ENCODE data around the gene RNF141.

RNF141 gene

GRCh38 chr11:10533323-10533722, 7.7 kb downstream of the RNF141 start:
- Histone ChIP-seq H2AFZ (ENCODE audit: low read length) (no peak overlapping the region), H3K27me3 (ENCODE audit: control insufficient read depth in 3 of 3, insufficient read depth in 3 of 3, low read depth in 1 of 3, low read length in 3 of 3) (no peaks in the 10 kb centered on the region), H2AK5ac (ENCODE audit: low read depth, low read length) (no peak overlapping the region), H3K4me3 (ENCODE audit: low read length in 2 of 2) (no peak overlapping the region), H3K79me1 (ENCODE audit: low read depth, low read length) (no peaks in the 10 kb centered on the region), H4K8ac (ENCODE audit: low read depth, low read length) (no peak overlapping the region), H3K14ac (ENCODE audit: low read length) (no peak overlapping the region), H3K23ac (ENCODE audit: low read depth, low read length, poor library complexity) (no peak overlapping the region), H4K91ac (ENCODE audit: low read depth, low read length, poor library complexity) (no peak overlapping the region), H2BK5ac (ENCODE audit: low read length) (no peak overlapping the region), H3K36me3 (replicated peaks in 1 of 2; ENCODE audit: control insufficient read depth in 2 of 2, insufficient read depth in 2 of 2, low read length in 2 of 2) (peaks cover 0 to 52% of the 10 kb centered on the region in 2 donors), H3K4ac (ENCODE audit: low read length) (no peak overlapping the region), H3K18ac (ENCODE audit: low read length) (no peak overlapping the region), H2BK12ac (ENCODE audit: low read length) (no peak overlapping the region), H3K4me1 (ENCODE audit: control insufficient read depth in 2 of 2, insufficient read depth in 1 of 2, low read depth in 1 of 2, low read length in 2 of 2) (no peaks in the 10 kb centered on the region), H3K4me2 (ENCODE audit: insufficient read depth, low read length, poor library complexity, severe bottlenecking) (no peak overlapping the region), H3K9ac (ENCODE audit: low read depth, low read length, poor library complexity) (no peak overlapping the region), H3K9me3 (replicated peaks in 1 of 2; ENCODE audit: control insufficient read depth in 2 of 2, insufficient read depth in 1 of 2, low read depth in 1 of 2, low read length in 2 of 2) (no peaks in the 10 kb centered on the region), H3K27ac (replicated peaks; ENCODE audit: low read length) (no peak overlapping the region), H2BK120ac (ENCODE audit: low read depth, low read length) (no peak overlapping the region), H2BK15ac (ENCODE audit: low read length) (no peak overlapping the region)
- no peak for DNase-seq (ENCODE audit: low spot score)

GRCh38 chr11:10532526-10532925, 8.5 kb downstream of the RNF141 start:
- no peak overlapping the region for H4K91ac ChIP-seq (ENCODE audit: low read depth, low read length, poor library complexity)
- no peak overlapping the region for H3K4me2 ChIP-seq (ENCODE audit: insufficient read depth, low read length, poor library complexity, severe bottlenecking)
- no peak overlapping the region for H2AFZ ChIP-seq (ENCODE audit: low read length)
- no peak overlapping the region for H2BK15ac ChIP-seq (ENCODE audit: low read length)
- no peak overlapping the region for H2BK5ac ChIP-seq (ENCODE audit: low read length)
- H2BK120ac ChIP-seq (ENCODE audit: low read depth, low read length), result no peak overlapping the region
- peaks cover 1 to 58% of the 10 kb centered on the region in 2 donors for H3K36me3 ChIP-seq (replicated peaks in 1 of 2; ENCODE audit: control insufficient read depth in 2 of 2, insufficient read depth in 2 of 2, low read length in 2 of 2)
- no peaks in the 10 kb centered on the region for H3K79me1 ChIP-seq (ENCODE audit: low read depth, low read length)
- no peak overlapping the region for H3K23ac ChIP-seq (ENCODE audit: low read depth, low read length, poor library complexity)
- no peak overlapping the region for H3K4ac ChIP-seq (ENCODE audit: low read length)
- no peak overlapping the region for H3K14ac ChIP-seq (ENCODE audit: low read length)
- H3K9ac ChIP-seq (ENCODE audit: low read depth, low read length, poor library complexity), result no peak overlapping the region
- no peak overlapping the region for H2AK5ac ChIP-seq (ENCODE audit: low read depth, low read length)
- no peaks in the 10 kb centered on the region for H3K9me3 ChIP-seq (replicated peaks in 1 of 2; ENCODE audit: control insufficient read depth in 2 of 2, insufficient read depth in 1 of 2, low read depth in 1 of 2, low read length in 2 of 2)
- no peak for DNase-seq (ENCODE audit: low spot score)
- no CpG with 5 or more reads among the region's 2 CpGs for WGBS, 2 donors (ENCODE audit: extremely low coverage in 2 of 2, insufficient read length in 2 of 2, insufficient replicate concordance in 1 of 2)
- no peak overlapping the region for H3K27ac ChIP-seq (replicated peaks; ENCODE audit: low read length)
- no peak overlapping the region for H4K8ac ChIP-seq (ENCODE audit: low read depth, low read length)
- no peaks in the 10 kb centered on the region for H3K27me3 ChIP-seq (ENCODE audit: control insufficient read depth in 3 of 3, insufficient read depth in 3 of 3, low read depth in 1 of 3, low read length in 3 of 3)
- H3K18ac ChIP-seq (ENCODE audit: low read length), result no peak overlapping the region
- H3K4me3 ChIP-seq (ENCODE audit: low read length in 2 of 2), result no peak overlapping the region
- H3K4me1 ChIP-seq (ENCODE audit: control insufficient read depth in 2 of 2, insufficient read depth in 1 of 2, low read depth in 1 of 2, low read length in 2 of 2), result no peaks in the 10 kb centered on the region
- no peak overlapping the region for H2BK12ac ChIP-seq (ENCODE audit: low read length)

- Histone ChIP-seq H3K4me1 (ENCODE audit: control insufficient read depth in 2 of 2, insufficient read depth in 1 of 2, low read depth in 1 of 2, low read length in 2 of 2) (no peaks in the 10 kb centered on the region), H2AK5ac (ENCODE audit: low read depth, low read length) (no peak overlapping the region), H3K23ac (ENCODE audit: low read depth, low read length, poor library complexity) (no peak overlapping the region), H3K9me3 (replicated peaks in 1 of 2; ENCODE audit: control insufficient read depth in 2 of 2, insufficient read depth in 1 of 2, low read depth in 1 of 2, low read length in 2 of 2) (no peaks in the 10 kb centered on the region), H2BK12ac (ENCODE audit: low read length) (no peak overlapping the region), H2AFZ (ENCODE audit: low read length) (no peak overlapping the region), H3K9ac (ENCODE audit: low read depth, low read length, poor library complexity) (no peak overlapping the region), H3K4ac (ENCODE audit: low read length) (no peak overlapping the region), H4K91ac (ENCODE audit: low read depth, low read length, poor library complexity) (no peak overlapping the region), H3K14ac (ENCODE audit: low read length) (no peak overlapping the region), H3K27ac (replicated peaks; ENCODE audit: low read length) (no peak overlapping the region), H3K4me2 (ENCODE audit: insufficient read depth, low read length, poor library complexity, severe bottlenecking) (no peak overlapping the region), H3K4me3 (ENCODE audit: low read length in 2 of 2) (no peak overlapping the region), H3K36me3 (replicated peaks in 1 of 2; ENCODE audit: control insufficient read depth in 2 of 2, insufficient read depth in 2 of 2, low read length in 2 of 2) (peaks cover 1 to 85% of the 10 kb centered on the region in 2 donors), H3K27me3 (ENCODE audit: control insufficient read depth in 3 of 3, insufficient read depth in 3 of 3, low read depth in 1 of 3, low read length in 3 of 3) (no peaks in the 10 kb centered on the region), H2BK5ac (ENCODE audit: low read length) (no peak overlapping the region), H2BK15ac (ENCODE audit: low read length) (no peak overlapping the region), H4K8ac (ENCODE audit: low read depth, low read length) (no peak overlapping the region), H3K79me1 (ENCODE audit: low read depth, low read length) (no peaks in the 10 kb centered on the region), H2BK120ac (ENCODE audit: low read depth, low read length) (no peak overlapping the region), H3K18ac (ENCODE audit: low read length) (no peak overlapping the region)
- no peak for DNase-seq (ENCODE audit: low spot score)
- WGBS, 2 donors (ENCODE audit: extremely low coverage in 2 of 2, insufficient read length in 2 of 2, insufficient replicate concordance in 1 of 2), result no CpG with 5 or more reads among the region's 2 CpGs
Measured at GRCh38 chr11:10529279-10529678, 11.7 kb downstream of the RNF141 start.

GRCh38 chr11:10528121-10528520, 12.9 kb downstream of the RNF141 start:
- DNase-seq (ENCODE audit: low spot score), result no peak
- no peak overlapping the region for H3K27ac ChIP-seq (replicated peaks; ENCODE audit: low read length)
- H2AK5ac ChIP-seq (ENCODE audit: low read depth, low read length), result no peak overlapping the region

More at GRCh38 chr11:10528121-10528520, 12.9 kb downstream of the RNF141 start:
- no peak overlapping the region for H3K23ac ChIP-seq (ENCODE audit: low read depth, low read length, poor library complexity)
- no peak overlapping the region for H2BK5ac ChIP-seq (ENCODE audit: low read length)
- peaks cover 1 to 86% of the 10 kb centered on the region in 2 donors for H3K36me3 ChIP-seq (replicated peaks in 1 of 2; ENCODE audit: control insufficient read depth in 2 of 2, insufficient read depth in 2 of 2, low read length in 2 of 2)
- no peak overlapping the region for H3K18ac ChIP-seq (ENCODE audit: low read length)
- no peaks in the 10 kb centered on the region for H3K9me3 ChIP-seq (replicated peaks in 1 of 2; ENCODE audit: control insufficient read depth in 2 of 2, insufficient read depth in 1 of 2, low read depth in 1 of 2, low read length in 2 of 2)
- H3K14ac ChIP-seq (ENCODE audit: low read length), result no peak overlapping the region
- no peak overlapping the region for H3K4ac ChIP-seq (ENCODE audit: low read length)
- H3K4me3 ChIP-seq (ENCODE audit: low read length in 2 of 2), result no peak overlapping the region
- H2BK120ac ChIP-seq (ENCODE audit: low read depth, low read length), result no peak overlapping the region
- no peak overlapping the region for H2BK12ac ChIP-seq (ENCODE audit: low read length)
- no peak overlapping the region for H3K9ac ChIP-seq (ENCODE audit: low read depth, low read length, poor library complexity)
- H4K8ac ChIP-seq (ENCODE audit: low read depth, low read length), result no peak overlapping the region
- no peaks in the 10 kb centered on the region for H3K79me1 ChIP-seq (ENCODE audit: low read depth, low read length)
- H2BK15ac ChIP-seq (ENCODE audit: low read length), result no peak overlapping the region
- no peaks in the 10 kb centered on the region for H3K27me3 ChIP-seq (ENCODE audit: control insufficient read depth in 3 of 3, insufficient read depth in 3 of 3, low read depth in 1 of 3, low read length in 3 of 3)
- H3K4me2 ChIP-seq (ENCODE audit: insufficient read depth, low read length, poor library complexity, severe bottlenecking), result no peak overlapping the region
- H4K91ac ChIP-seq (ENCODE audit: low read depth, low read length, poor library complexity), result no peak overlapping the region
- H3K4me1 ChIP-seq (ENCODE audit: control insufficient read depth in 2 of 2, insufficient read depth in 1 of 2, low read depth in 1 of 2, low read length in 2 of 2), result no peaks in the 10 kb centered on the region
- no peak overlapping the region for H2AFZ ChIP-seq (ENCODE audit: low read length)

Measured in neuronal stem cell (in vitro differentiated cells).